Neural crest cell (in vitro differentiated cells): ENCODE measurements around the gene PDLIM1. TPM values are rescaled to one million over a fixed set of nuclear protein-coding genes. Genes with fewer than 3 reads are reported as not detected.
A peak's percentile ranks its signal among the peaks of the same experiment; 100 is the strongest.

Experiments
- DNase-seq: peaks from one replicate; pipeline ENCODE4 v3.0.0; 2021; ENCODE audit warnings: low read depth, mixed read lengths, low spot score
- H3K27ac Mint-ChIP-seq: one replicate; pipeline ENCODE4 v1.8.0; 2021; ENCODE audit warnings: mild to moderate bottlenecking, mixed read lengths; ENCODE audit not compliant: unreplicated experiment
- H3K27me3 Mint-ChIP-seq: 2 replicates; pipeline ENCODE4 v1.8.0; 2021; ENCODE audit warnings: low read depth, mild to moderate bottlenecking, mixed read lengths
- H3K36me3 Mint-ChIP-seq: 2 replicates; pipeline ENCODE4 v1.8.0; 2021; ENCODE audit warnings: low read depth, mild to moderate bottlenecking, mixed read lengths
- H3K4me1 Mint-ChIP-seq: 2 replicates; pipeline ENCODE4 v1.8.0; 2021; ENCODE audit warnings: mixed read lengths
- H3K4me3 Mint-ChIP-seq: one replicate; pipeline ENCODE4 v1.8.0; 2021; ENCODE audit warnings: mild to moderate bottlenecking, mixed read lengths
- H3K9me3 Mint-ChIP-seq: 2 replicates; pipeline ENCODE4 v1.8.0; 2021; ENCODE audit warnings: mixed read lengths
- total RNA-seq: library from RNA; stranded (reverse); gene quantifications from 2 replicates; pipeline ENCODE4 v1.2.1, GENCODE V29; 2021
- TF ChIP-seq, protein P1 (sequence below): fragments of 200-600 bp; sonication (generic); conservative IDR thresholded peaks from 2 replicates; pipeline ENCODE4 v1.5.0; 2021; ENCODE audit warnings: antibody characterized with exemption, mild to moderate bottlenecking

Gene PDLIM1
- total RNA-seq, 1 donor from 2014 or later, result 20.9 TPM

GRCh38 chr10:95262763-95263518, 27.9 kb downstream of the PDLIM1 start:
- Mint-ChIP-seq H3K27ac (no peak overlapping the region), H3K9me3 (no peaks in the 10 kb centered on the region), H3K4me3 (no peak overlapping the region), H3K36me3 (peaks cover under 1% of the 10 kb centered on the region), H3K27me3 (no peaks in the 10 kb centered on the region), H3K4me1 (peaks cover 10% of the 10 kb centered on the region)
- TF ChIP-seq, protein P1, sequence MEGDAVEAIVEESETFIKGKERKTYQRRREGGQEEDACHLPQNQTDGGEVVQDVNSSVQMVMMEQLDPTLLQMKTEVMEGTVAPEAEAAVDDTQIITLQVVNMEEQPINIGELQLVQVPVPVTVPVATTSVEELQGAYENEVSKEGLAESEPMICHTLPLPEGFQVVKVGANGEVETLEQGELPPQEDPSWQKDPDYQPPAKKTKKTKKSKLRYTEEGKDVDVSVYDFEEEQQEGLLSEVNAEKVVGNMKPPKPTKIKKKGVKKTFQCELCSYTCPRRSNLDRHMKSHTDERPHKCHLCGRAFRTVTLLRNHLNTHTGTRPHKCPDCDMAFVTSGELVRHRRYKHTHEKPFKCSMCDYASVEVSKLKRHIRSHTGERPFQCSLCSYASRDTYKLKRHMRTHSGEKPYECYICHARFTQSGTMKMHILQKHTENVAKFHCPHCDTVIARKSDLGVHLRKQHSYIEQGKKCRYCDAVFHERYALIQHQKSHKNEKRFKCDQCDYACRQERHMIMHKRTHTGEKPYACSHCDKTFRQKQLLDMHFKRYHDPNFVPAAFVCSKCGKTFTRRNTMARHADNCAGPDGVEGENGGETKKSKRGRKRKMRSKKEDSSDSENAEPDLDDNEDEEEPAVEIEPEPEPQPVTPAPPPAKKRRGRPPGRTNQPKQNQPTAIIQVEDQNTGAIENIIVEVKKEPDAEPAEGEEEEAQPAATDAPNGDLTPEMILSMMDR, result no peak
- no peak for DNase-seq

- no peak for DNase-seq
- Mint-ChIP-seq H3K27me3 (no peaks in the 10 kb centered on the region), H3K4me3 (no peak overlapping the region), H3K9me3 (peaks cover 5% of the 10 kb centered on the region), H3K36me3 (peaks cover 5% of the 10 kb centered on the region), H3K4me1 (peaks cover 10% of the 10 kb centered on the region), H3K27ac (no peak overlapping the region)
- TF ChIP-seq, protein P1, result no peak
These were observed 28.9 kb downstream of the PDLIM1 start for GRCh38 chr10:95261926-95262325.

- Mint-ChIP-seq H3K27ac (no peak overlapping the region), H3K4me1 (peaks cover 4% of the 10 kb centered on the region)
- DNase-seq, result no peak
These were observed 29.8 kb downstream of the PDLIM1 start for GRCh38 chr10:95260909-95261552.

GRCh38 chr10:95260397-95260881, 30.4 kb downstream of the PDLIM1 start:
- DNase-seq, result no peak
- Mint-ChIP-seq H3K36me3 (peaks cover 9% of the 10 kb centered on the region), H3K9me3 (peaks cover 8% of the 10 kb centered on the region), H3K27me3 (no peaks in the 10 kb centered on the region), H3K27ac (peak overlapping the region; percentile 57), H3K4me1 (peaks cover 4% of the 10 kb centered on the region), H3K4me3 (no peak overlapping the region)
- TF ChIP-seq, protein P1, result no peak

More at GRCh38 chr10:95260909-95261552, 29.8 kb downstream of the PDLIM1 start:
- peaks cover 5% of the 10 kb centered on the region for H3K36me3 Mint-ChIP-seq
- H3K27me3 Mint-ChIP-seq, result no peaks in the 10 kb centered on the region
- no peak overlapping the region for H3K4me3 Mint-ChIP-seq
- TF ChIP-seq, protein P1, result no peak
- H3K9me3 Mint-ChIP-seq, result peaks cover 5% of the 10 kb centered on the region

DNA sequence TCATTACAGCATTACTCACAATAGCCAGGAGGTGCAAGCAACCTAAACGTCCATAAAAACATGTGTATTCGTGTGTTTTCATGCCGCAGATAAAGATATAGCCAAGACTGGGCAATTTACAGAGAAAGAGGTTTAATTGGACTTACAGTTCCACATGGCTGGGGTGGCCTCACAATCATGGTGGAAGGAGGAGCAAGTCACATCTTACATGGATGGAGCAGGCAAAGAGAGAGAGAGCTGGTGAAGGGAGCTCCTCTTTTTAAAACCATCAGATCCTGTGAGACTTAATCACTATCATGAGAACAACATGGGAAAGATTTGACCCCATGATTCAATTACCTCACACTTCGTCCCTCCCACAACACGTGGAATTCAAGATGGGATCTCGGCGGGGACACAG, 33.0 kb downstream of the PDLIM1 start:
- H3K4me1 Mint-ChIP-seq, result peaks cover 4% of the 10 kb centered on the region
- H3K9me3 Mint-ChIP-seq, result peaks cover 8% of the 10 kb centered on the region
- TF ChIP-seq, protein P1, result no peak
- no peaks in the 10 kb centered on the region for H3K27me3 Mint-ChIP-seq
- H3K27ac Mint-ChIP-seq, result no peak overlapping the region
- no peak overlapping the region for H3K4me3 Mint-ChIP-seq
- no peak for DNase-seq
- peaks cover 14% of the 10 kb centered on the region for H3K36me3 Mint-ChIP-seq
